ENCODE data around the gene GRK2. TPM values are rescaled to one million over a fixed set of nuclear protein-coding genes. Genes with fewer than 3 reads are reported as not detected.

The GRK2 gene
- total RNA-seq, 2 donors from 2014 or later = 58.0 to 61.7 TPM

GRCh38 chr11:67254798-67255197 lies 11.5 kb upstream of the GRK2 start:
- no peaks in the 10 kb centered on the region for H3K4me1 Mint-ChIP-seq
- Histone ChIP-seq H3K36me3 (ENCODE audit: control insufficient read depth, insufficient read depth, low read length) (peaks cover 75% of the 10 kb centered on the region), H3K9ac (ENCODE audit: extremely low read depth, low read length, poor library complexity, severe bottlenecking) (no peak overlapping the region), H3K27me3 (ENCODE audit: control insufficient read depth, insufficient read depth, low read length, poor library complexity, severe bottlenecking) (no peaks in the 10 kb centered on the region), H3K9me3 (ENCODE audit: control insufficient read depth, low read length) (no peaks in the 10 kb centered on the region), H3K4me1 (ENCODE audit: control insufficient read depth, insufficient read depth, low read length) (no peaks in the 10 kb centered on the region), H3K4me3 (ENCODE audit: low read length) (no peak overlapping the region), H3K27ac (ENCODE audit: low read depth, low read length) (no peak overlapping the region)
- no peak overlapping the region for H3K27ac Mint-ChIP-seq
- WGBS, 2 experiments (ENCODE audit: insufficient coverage in 1 of 2, insufficient read length in 1 of 2) = 93 to 99% methylated on average over 10 to 15 of the region's 15 CpGs
- peaks cover 65% of the 10 kb centered on the region for H3K36me3 Mint-ChIP-seq (ENCODE audit: low read depth)
- no peaks in the 10 kb centered on the region for H3K9me3 Mint-ChIP-seq
- no peaks in the 10 kb centered on the region for H3K27me3 Mint-ChIP-seq (ENCODE audit: insufficient read depth)
- TF ChIP-seq, protein P1, sequence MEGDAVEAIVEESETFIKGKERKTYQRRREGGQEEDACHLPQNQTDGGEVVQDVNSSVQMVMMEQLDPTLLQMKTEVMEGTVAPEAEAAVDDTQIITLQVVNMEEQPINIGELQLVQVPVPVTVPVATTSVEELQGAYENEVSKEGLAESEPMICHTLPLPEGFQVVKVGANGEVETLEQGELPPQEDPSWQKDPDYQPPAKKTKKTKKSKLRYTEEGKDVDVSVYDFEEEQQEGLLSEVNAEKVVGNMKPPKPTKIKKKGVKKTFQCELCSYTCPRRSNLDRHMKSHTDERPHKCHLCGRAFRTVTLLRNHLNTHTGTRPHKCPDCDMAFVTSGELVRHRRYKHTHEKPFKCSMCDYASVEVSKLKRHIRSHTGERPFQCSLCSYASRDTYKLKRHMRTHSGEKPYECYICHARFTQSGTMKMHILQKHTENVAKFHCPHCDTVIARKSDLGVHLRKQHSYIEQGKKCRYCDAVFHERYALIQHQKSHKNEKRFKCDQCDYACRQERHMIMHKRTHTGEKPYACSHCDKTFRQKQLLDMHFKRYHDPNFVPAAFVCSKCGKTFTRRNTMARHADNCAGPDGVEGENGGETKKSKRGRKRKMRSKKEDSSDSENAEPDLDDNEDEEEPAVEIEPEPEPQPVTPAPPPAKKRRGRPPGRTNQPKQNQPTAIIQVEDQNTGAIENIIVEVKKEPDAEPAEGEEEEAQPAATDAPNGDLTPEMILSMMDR (conservative IDR thresholded peaks at IDR 0.05) = no peak
- H3K4me3 Mint-ChIP-seq = no peak overlapping the region
- DNase-seq = no peak

DNA sequence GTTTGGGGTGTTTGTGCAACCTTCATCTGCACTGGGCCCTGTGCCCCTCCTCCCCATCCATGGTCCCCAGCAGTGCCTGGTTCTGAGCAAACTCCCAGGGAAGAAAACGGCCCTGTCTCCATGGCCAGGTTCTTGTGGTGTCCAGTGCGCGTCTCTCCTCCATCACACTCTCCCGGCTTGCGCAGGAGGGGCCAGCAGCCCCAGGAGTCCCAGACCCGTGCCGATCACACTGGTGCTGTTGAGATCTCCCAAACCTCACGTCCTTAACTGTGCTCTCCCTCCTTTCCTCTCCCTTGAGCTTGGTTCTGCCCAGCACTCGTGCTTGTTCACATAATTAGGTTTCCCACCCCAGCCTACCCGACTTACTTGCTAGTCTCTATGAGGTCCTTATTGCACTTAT lies 10.9 kb upstream of the GRK2 start:
- Mint-ChIP-seq H3K27ac (no peak overlapping the region), H3K4me3 (no peak overlapping the region), H3K27me3 (ENCODE audit: insufficient read depth) (no peaks in the 10 kb centered on the region), H3K36me3 (ENCODE audit: low read depth) (peaks cover 60% of the 10 kb centered on the region), H3K4me1 (no peaks in the 10 kb centered on the region), H3K9me3 (no peaks in the 10 kb centered on the region)
- Histone ChIP-seq H3K4me1 (ENCODE audit: control insufficient read depth, insufficient read depth, low read length) (no peaks in the 10 kb centered on the region), H3K36me3 (ENCODE audit: control insufficient read depth, insufficient read depth, low read length) (peaks cover 69% of the 10 kb centered on the region), H3K4me3 (ENCODE audit: low read length) (no peak overlapping the region), H3K27ac (ENCODE audit: low read depth, low read length) (no peak overlapping the region), H3K27me3 (ENCODE audit: control insufficient read depth, insufficient read depth, low read length, poor library complexity, severe bottlenecking) (no peaks in the 10 kb centered on the region), H3K9ac (ENCODE audit: extremely low read depth, low read length, poor library complexity, severe bottlenecking) (no peak overlapping the region), H3K9me3 (ENCODE audit: control insufficient read depth, low read length) (no peaks in the 10 kb centered on the region)
- WGBS, 2 experiments (ENCODE audit: insufficient coverage in 1 of 2, insufficient read length in 1 of 2) = 89 to 90% methylated on average over 6 to 10 of the region's 10 CpGs
- no peak for DNase-seq
- TF ChIP-seq, protein P1 (conservative IDR thresholded peaks at IDR 0.05) = no peak

GRCh38 chr11:67255864-67256263 lies 10.4 kb upstream of the GRK2 start:
- H3K4me1 Mint-ChIP-seq = no peaks in the 10 kb centered on the region
- Histone ChIP-seq H3K36me3 (ENCODE audit: control insufficient read depth, insufficient read depth, low read length) (peaks cover 64% of the 10 kb centered on the region), H3K9me3 (ENCODE audit: control insufficient read depth, low read length) (no peaks in the 10 kb centered on the region), H3K4me3 (ENCODE audit: low read length) (no peak overlapping the region), H3K27ac (ENCODE audit: low read depth, low read length) (no peak overlapping the region), H3K27me3 (ENCODE audit: control insufficient read depth, insufficient read depth, low read length, poor library complexity, severe bottlenecking) (no peaks in the 10 kb centered on the region), H3K4me1 (ENCODE audit: control insufficient read depth, insufficient read depth, low read length) (no peaks in the 10 kb centered on the region), H3K9ac (ENCODE audit: extremely low read depth, low read length, poor library complexity, severe bottlenecking) (no peak overlapping the region)
- no peak overlapping the region for H3K27ac Mint-ChIP-seq
- no peak overlapping the region for H3K4me3 Mint-ChIP-seq
- H3K36me3 Mint-ChIP-seq (ENCODE audit: low read depth) = peaks cover 55% of the 10 kb centered on the region
- no peak for DNase-seq
- 94 to 100% methylated on average over 1 to 8 of the region's 8 CpGs for WGBS, 2 experiments (ENCODE audit: insufficient coverage in 1 of 2, insufficient read length in 1 of 2)
- H3K27me3 Mint-ChIP-seq (ENCODE audit: insufficient read depth) = no peaks in the 10 kb centered on the region
- TF ChIP-seq, protein P1 (conservative IDR thresholded peaks at IDR 0.05) = no peak
- H3K9me3 Mint-ChIP-seq = no peaks in the 10 kb centered on the region
